Endothelial cell (in vitro differentiated cells): Measurements from ENCODE around the gene QPRT. TPM values are rescaled to one million over a fixed set of nuclear protein-coding genes. Genes with fewer than 3 reads are reported as not detected.

Source experiments
- DNase-seq: peaks from one replicate; pipeline ENCODE4 v3.0.0; 2021; ENCODE audit warnings: low spot score
- H3K27ac Mint-ChIP-seq: one replicate; pipeline ENCODE4 v1.8.0; 2021; ENCODE audit warnings: mixed read lengths, inconsistent platforms; ENCODE audit not compliant: unreplicated experiment
- H3K27me3 Mint-ChIP-seq: one replicate; pipeline ENCODE4 v1.8.0; 2021; ENCODE audit warnings: mild to moderate bottlenecking, moderate library complexity, mixed read lengths, inconsistent platforms; ENCODE audit not compliant: unreplicated experiment
- H3K36me3 Mint-ChIP-seq: one replicate; pipeline ENCODE4 v1.8.0; 2021; ENCODE audit warnings: mild to moderate bottlenecking, low read depth, mixed read lengths, inconsistent platforms; ENCODE audit not compliant: unreplicated experiment
- H3K4me1 Mint-ChIP-seq: one replicate; pipeline ENCODE4 v1.8.0; 2021; ENCODE audit warnings: mild to moderate bottlenecking, mixed read lengths, inconsistent platforms; ENCODE audit not compliant: unreplicated experiment
- H3K4me3 Mint-ChIP-seq: one replicate; pipeline ENCODE4 v1.8.0; 2021; ENCODE audit warnings: mild to moderate bottlenecking, mixed read lengths, inconsistent platforms; ENCODE audit not compliant: unreplicated experiment
- H3K9me3 Mint-ChIP-seq: one replicate; pipeline ENCODE4 v1.8.0; 2021; ENCODE audit warnings: mixed read lengths, inconsistent platforms; ENCODE audit not compliant: unreplicated experiment
- total RNA-seq: library from RNA; stranded (reverse); fragmentation: NEBNext Ultra II Directional; extraction: Animal tissue kit (Norgen Biotek cat#: 25700); gene quantifications from one replicate; pipeline ENCODE4 v1.2.1, GENCODE V29; 2021; ENCODE audit not compliant: unreplicated experiment
- TF ChIP-seq, protein P1 (sequence below): fragments of 200-600 bp; sonication (generic); IDR thresholded peaks from one replicate; pipeline ENCODE4 v1.5.0; 2021; ENCODE audit warnings: antibody characterized with exemption; ENCODE audit not compliant: unreplicated experiment

Gene QPRT
- total RNA-seq, 1 donor from 2014 or later = 30.4 TPM

DNA sequence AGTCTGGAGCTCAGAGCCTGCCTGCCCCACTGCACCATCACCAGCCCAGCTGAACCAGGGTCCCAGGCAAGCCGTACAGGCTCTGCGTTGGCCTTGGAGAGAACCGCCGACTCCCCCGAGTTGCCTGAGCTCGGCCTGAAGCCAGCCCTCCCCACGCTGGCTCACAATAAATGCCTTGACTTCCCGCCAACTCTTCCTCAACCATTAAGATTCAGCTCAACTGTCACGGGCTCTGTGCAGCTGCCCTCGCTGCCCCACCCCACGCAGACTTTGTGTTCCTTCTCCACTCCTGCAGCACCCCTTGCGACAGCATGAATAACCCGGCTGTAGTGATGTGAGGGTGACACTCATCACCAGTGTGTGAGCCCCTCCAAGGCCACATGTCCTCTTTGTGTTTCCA is 4.8 kb upstream of the QPRT start:
- no peak for DNase-seq
- Mint-ChIP-seq H3K36me3 (no peaks in the 10 kb centered on the region), H3K4me1 (peaks cover 4% of the 10 kb centered on the region), H3K9me3 (no peaks in the 10 kb centered on the region), H3K27ac (no peak overlapping the region), H3K27me3 (peaks cover 2% of the 10 kb centered on the region), H3K4me3 (no peak overlapping the region)
- TF ChIP-seq, protein P1, sequence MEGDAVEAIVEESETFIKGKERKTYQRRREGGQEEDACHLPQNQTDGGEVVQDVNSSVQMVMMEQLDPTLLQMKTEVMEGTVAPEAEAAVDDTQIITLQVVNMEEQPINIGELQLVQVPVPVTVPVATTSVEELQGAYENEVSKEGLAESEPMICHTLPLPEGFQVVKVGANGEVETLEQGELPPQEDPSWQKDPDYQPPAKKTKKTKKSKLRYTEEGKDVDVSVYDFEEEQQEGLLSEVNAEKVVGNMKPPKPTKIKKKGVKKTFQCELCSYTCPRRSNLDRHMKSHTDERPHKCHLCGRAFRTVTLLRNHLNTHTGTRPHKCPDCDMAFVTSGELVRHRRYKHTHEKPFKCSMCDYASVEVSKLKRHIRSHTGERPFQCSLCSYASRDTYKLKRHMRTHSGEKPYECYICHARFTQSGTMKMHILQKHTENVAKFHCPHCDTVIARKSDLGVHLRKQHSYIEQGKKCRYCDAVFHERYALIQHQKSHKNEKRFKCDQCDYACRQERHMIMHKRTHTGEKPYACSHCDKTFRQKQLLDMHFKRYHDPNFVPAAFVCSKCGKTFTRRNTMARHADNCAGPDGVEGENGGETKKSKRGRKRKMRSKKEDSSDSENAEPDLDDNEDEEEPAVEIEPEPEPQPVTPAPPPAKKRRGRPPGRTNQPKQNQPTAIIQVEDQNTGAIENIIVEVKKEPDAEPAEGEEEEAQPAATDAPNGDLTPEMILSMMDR = no peak

DNA sequence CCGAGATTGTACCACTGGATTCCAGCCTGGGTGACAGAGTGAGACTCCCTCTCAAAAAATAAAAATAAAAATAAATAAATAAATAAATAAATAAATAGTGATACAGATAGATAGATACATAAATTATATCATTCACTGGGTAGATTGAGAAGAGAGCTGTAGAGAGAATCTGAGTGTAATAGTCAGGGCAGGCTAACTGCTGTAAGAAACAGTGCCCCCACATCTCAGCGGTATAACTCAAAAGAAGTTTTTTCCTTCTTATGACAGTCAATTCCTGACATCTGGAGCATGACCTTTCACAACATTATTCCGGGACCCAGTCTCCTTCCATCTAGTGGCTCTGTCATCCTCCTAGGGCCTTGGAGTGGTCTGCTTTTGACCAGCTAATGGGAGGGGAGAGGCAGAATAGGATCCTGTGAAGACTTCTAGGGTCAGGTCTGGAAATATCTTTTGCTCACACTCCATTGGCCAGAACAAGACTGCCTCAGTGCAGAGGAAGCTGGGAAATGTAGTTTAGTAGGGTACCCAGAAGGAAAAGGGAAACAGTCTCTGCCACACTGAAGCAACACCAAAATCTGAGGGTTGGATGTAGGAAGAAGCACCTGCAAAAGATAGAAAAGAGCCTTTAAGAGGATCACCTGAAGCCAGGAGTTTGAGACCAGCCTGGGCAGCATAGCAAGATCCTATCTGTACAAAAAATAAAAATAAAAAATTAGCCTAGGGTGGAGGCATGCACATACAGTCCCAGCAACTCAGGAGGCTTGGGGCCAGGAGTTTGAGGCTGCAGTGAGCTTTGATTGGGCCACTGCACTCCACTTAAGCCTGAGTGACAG is 3.0 kb upstream of the QPRT start:
- peak; percentile 23 for DNase-seq
- no peaks in the 10 kb centered on the region for H3K9me3 Mint-ChIP-seq
- H3K27ac Mint-ChIP-seq = peak overlapping the region; percentile 5
- TF ChIP-seq, protein P1 = no peak
- H3K4me1 Mint-ChIP-seq = peaks cover 9% of the 10 kb centered on the region
- no peaks in the 10 kb centered on the region for H3K36me3 Mint-ChIP-seq
- no peak overlapping the region for H3K4me3 Mint-ChIP-seq
- H3K27me3 Mint-ChIP-seq = peaks cover 5% of the 10 kb centered on the region

DNA sequence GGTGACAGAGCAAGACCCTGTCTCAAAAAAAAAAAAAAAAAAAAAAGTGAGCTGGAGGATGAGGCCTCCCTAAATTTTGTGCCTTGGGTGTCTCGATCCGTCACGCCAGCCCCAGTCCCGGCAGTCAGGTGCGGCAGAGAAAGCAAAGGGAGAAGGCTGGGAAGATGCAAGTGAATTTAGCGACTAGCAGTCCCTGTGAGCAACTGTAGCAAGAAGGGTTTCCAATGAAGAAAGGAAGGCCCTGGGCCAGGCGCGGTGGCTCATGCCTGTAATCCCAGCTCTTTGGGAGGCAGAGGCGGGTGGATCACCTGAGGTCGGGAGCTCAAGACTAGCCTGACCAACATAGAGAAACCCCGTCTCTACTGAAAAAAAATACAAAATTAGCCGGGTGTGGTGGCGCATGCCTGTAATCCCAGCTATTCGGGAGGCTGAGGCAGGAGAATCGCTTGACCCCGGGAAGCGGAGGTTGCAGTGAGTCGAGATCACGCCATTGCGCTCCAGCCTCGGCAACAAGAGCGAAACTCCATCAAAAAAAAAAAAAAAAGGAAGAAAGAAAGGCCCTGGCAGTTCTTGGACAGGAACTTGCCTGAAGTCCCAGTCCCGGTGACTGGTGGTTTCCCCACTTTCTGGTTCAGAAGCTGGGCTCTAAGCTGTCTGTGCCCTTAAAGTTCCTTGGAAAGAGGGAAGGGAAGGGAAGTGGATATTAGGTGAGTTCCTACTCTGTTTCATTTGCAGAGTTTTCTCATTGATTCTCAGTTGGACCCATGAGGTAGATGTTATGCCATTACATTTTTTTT is 1.8 kb upstream of the QPRT start:
- Mint-ChIP-seq H3K27ac (no peak overlapping the region), H3K4me3 (no peak overlapping the region), H3K9me3 (no peaks in the 10 kb centered on the region), H3K27me3 (peaks cover 5% of the 10 kb centered on the region), H3K36me3 (no peaks in the 10 kb centered on the region), H3K4me1 (peaks cover 9% of the 10 kb centered on the region)
- DNase-seq = no peak
- TF ChIP-seq, protein P1 = no peak

DNA sequence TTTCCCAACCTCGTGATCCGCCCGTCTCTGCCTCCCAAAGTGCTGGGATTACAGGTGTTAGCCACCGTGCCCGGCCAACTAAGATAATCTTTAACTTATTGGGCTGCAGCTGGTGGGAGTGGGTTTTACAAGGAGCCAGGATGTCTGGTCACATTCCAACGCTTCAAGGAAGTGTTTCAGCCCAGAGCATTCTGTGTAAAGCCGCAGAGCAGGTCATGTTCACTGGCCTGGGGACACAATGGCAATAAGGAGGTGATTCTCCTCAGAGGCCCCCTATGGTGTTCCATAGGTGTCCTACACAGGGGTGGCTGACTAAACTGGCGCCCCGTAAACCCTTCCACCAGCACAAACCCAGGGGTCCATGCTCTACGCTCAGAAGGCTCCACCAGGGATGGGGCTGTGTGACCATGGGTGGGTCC is 1.2 kb downstream of the QPRT start:
- TF ChIP-seq, protein P1 = no peak
- no peak for DNase-seq
- H3K9me3 Mint-ChIP-seq = no peaks in the 10 kb centered on the region
- H3K27ac Mint-ChIP-seq = no peak overlapping the region
- H3K27me3 Mint-ChIP-seq = peaks cover 5% of the 10 kb centered on the region
- H3K36me3 Mint-ChIP-seq = no peaks in the 10 kb centered on the region
- H3K4me1 Mint-ChIP-seq = peaks cover 9% of the 10 kb centered on the region
- H3K4me3 Mint-ChIP-seq = no peak overlapping the region
